ENCODE results near the gene OR9G4.

OR9G4 gene

GRCh38 chr11:56748597-56748996, at the start of gene OR9G4:
OR9G4 (minus strand) TSS chr11:56748697; CDS start chr11:56743766, 4,931 bp downstream.
- no peak for DNase-seq

GRCh38 chr11:56783448-56784041, 35.0 kb upstream of the OR9G4 start:
- peak; percentile 52 for DNase-seq

DNA sequence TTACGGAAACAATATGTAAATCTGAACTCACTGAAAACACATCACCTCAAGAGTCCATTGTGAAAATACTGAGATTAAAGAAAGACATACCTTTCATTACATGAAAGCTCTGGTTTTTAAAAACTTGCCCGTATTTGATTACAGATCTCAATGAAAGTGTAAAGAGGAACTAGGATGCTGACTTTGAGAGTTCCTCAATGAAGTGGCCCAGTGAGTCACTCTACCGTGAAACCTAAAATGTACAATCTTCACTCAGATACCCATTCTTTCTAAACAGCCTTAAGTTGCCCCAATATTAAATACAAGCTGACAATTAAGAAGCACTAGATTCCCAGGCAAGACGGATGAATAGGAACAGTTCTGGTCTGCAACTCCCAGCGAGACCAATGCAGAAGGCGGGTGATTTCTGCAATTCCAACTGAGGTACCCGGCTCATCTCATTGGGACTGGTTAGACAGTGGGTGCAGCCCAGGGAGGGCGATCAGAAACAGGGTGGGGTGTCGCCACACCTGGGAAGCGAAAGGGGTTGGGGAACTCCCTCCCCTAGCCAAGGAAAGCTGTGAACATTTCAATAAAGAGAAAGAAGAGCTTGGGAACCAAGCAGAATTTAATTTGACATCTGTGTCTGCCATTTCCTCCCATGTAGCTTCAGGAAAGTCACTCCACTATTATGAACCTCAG, 33.8 kb upstream of the OR9G4 start:
- no peak for DNase-seq

- DNase-seq: no peak
Observed at GRCh38 chr11:56776809-56777208, 28.3 kb upstream of the OR9G4 start.

DNA sequence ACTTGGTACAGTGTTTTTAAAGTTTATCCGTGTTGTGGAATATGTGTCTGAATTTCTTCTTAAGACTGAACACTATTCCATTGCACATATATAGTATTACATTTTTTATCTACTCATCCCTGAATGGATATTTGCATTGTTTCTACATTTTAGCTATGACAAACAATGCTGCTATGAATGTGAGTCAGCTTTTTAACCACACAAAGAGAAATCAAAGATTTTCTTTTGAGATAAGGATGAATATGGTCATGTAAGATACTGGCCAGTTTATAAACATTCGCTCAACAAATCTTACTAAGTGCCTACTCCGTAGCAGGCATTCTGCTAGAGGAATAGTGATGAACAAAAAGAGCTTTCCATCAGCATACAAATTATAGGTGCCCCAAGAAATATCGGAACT, 16.5 kb upstream of the OR9G4 start:
- no peak for DNase-seq

DNA sequence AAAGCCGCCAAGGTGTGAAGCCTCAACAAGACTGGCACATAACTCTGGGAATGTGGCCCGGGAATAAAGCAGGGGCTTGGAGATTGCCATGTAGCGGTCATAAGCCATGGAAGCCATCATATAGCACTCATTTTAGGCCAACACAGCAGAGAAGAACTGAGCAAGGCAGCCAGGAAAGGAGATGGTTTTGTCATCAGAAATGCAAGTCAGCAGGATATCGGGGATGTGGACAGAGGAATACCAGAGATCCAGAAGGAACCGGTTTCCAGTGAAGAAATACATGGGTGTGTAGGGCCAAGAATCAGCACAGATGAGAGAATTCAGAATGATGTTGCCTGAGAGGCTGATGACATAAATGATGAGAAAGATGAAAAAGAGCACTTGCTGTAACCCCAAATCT, 3.0 kb upstream of the OR9G4 start:
- DNase-seq: no peak

DNA sequence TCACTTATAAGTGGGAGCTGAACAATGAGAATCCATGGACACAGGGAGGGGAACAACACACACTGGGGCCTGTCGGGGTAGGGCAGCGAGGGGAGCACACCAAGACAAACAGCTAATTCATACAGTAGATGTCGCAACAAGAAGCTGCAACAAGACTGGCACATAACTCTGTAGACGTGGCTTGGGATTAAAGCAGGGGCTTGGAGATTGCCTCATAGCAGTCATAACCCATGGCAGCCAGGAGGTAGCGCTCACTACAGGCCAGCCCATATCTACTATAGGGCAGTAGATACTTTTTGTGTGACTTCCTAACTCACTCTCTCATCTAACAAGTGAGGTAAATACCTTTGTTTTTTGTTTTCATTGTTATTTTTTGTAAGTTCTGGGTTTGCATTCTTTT, 1.7 kb upstream of the OR9G4 start:
- no peak for DNase-seq

- no peak for DNase-seq
Observed at GRCh38 chr11:56740886-56741285, 7.6 kb downstream of the OR9G4 start.

- no peak for DNase-seq
Observed at GRCh38 chr11:56740107-56740506, 8.4 kb downstream of the OR9G4 start.

DNA sequence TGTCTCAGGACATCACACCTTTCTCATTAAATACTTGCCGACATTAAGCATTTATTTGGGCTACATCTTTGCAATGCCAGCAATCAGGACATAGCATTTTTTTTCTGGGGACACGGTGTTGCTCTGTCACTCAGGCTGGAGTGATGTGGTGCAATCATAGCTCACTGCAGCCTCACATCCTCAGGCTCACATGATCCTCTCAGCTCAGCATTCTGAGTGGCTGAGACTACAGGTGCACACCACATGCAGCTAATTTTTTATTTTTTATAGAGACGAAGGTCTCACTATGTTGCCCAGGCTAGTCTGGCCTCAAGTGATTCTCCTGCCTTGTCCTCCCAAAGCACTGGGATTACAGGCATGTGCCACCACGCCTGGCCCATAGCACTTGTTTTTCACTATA, 28.0 kb downstream of the OR9G4 start:
- DNase-seq: no peak

DNA sequence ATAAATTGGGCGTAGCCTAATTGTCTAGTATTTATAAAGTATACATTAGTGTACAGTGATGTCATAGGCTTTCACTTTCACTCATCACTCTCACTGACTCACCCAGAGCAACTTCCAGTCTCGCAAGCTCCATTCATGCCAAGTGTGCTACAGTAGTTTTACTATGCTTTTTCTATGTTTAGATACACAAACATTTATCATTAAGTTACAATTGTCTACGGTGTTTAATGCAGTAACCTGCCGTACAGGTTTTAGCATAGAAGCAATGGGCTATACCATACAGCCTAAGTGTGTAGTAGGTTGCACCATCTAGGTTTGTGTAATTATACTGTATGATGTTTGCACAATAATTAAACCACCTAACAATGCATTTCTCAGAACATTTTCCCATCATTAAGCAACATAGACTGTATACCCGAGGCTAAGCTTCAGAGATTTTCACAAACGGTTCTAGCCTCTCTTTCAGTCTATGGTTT, 32.1 kb downstream of the OR9G4 start:
- DNase-seq: no peak

DNA sequence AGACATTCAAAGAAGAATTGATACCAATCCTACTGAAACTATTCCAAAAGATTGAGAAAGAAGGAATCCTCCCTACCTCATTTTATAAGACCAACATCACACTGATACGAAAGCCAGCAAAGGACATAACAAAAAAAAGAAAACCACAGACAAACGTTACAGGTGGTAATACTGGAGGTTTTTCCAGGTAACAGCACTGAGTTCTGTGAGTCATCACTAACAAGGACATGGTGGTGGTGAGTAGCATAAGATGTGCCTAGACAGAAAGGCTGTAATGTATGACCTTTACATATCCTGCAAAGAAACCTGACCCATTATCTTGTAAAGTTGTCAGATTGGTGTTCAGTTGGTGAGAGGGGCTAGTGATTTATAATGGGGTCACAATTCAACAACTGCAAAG, 34.3 kb downstream of the OR9G4 start:
- DNase-seq: no peak

DNA sequence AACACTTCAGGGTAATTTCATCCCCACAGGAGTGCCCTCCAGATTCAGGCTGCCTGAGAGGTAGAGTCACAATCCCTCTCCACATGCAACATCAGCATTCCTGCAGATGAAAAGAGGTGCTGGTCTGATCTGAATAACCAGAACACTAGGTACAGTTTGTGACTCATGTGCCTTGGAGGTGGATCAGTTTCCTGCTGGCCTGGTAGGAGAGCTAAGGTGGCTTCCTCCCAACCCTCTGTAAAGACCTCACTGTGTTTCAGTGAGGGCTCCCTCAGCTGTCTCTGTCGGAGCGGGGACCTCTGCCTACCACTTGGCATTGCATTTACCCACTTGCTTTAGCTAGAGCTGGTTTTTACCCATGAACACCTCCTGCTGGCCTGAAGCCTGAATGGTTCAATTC, 42.0 kb downstream of the OR9G4 start:
- no peak for DNase-seq

GRCh38 chr11:56705784-56706396, 42.6 kb downstream of the OR9G4 start:
- no peak for DNase-seq

DNA sequence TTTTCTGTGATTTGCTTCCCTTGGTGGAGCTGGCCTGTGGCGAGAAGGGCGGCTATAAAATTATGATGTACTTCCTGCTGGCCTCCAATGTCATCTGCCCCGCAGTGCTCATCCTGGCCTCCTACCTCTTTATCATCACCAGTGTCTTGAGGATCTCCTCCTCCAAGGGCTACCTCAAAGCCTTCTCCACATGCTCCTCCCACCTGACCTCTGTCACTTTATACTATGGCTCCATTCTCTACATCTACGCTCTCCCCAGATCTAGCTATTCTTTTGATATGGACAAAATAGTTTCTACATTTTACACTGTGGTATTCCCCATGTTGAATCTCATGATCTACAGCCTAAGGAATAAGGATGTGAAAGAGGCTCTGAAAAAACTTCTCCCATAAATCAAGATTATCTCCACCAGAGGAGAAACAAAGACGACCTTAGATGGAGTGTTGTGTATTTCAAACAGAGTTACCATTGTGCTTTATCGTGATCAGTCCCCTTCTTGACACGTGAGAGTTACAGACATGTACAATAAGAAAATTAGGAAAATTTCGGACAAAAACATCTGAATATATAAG, 47.5 kb downstream of the OR9G4 start:
- no peak for DNase-seq

- no peak for DNase-seq
Observed at GRCh38 chr11:56700242-56700913, 48.1 kb downstream of the OR9G4 start.

DNA sequence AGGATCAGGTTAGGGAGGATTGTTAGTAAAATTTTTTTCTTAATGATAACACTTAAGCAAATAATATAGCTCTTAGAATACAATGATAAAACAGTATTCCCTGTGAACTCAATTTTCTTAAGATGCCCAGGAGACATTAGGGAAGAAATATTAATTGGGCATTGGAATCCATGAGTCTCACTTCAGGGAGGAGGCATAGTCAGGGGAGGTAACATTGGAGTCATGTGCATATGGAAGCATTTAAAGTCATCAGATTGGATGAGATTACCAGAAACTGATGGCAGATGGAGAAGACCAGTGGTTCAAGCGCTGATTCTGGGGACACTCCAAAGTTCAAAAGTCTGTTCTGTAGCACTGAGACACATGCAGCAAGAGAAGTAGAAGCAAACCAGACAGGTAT, 49.7 kb downstream of the OR9G4 start, which contains the start of gene OR9G1:
TSS of gene OR9G1 (plus strand) at position 301 of the 400 bp plus-strand sequence. CDS start 1,293 bp downstream, outside the sequence.
- no peak for DNase-seq

DNA sequence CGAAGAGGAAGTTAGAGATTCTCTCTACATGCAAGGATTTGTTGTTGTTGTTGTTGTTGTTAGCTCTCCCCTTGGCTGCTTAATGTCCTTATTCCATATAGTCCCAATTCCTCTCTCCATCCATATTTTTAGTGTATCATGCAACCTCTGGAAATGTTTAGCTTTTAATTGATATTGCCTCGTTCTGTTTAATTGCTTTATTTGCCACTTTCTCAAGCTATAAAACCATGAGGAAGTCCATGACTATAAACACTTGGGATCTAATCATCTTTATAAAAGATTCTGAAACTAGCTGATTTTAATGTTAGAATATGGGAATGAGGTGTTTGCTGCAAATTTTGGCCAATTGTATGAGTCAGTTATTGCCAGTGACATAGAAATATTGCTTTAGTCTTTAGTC, 55.1 kb downstream of the OR9G4 start:
- DNase-seq: no peak
